Stimulated activated CD4-positive, alpha-beta T cell treated with anti-CD3 and anti-CD28 coated beads, Interleukin-12 subunit alpha, Interleukin-12 subunit beta, amount 100 ng/mL, for 24 hours (primary cell): Measurements from ENCODE around the gene MDGA2.
"Not testable (repeated sequence)": the region's sequence is repeated elsewhere in the genome, so short reads cannot be mapped to it uniquely, and the experiment has no call there.

Source experiments
- DNase-seq, 2 experiments: peaks; one replicate each; pipeline ENCODE4 v3.0.0-alpha.2; 2020; ENCODE audit warnings: low read depth in 2 of 2

MDGA2 gene

DNA sequence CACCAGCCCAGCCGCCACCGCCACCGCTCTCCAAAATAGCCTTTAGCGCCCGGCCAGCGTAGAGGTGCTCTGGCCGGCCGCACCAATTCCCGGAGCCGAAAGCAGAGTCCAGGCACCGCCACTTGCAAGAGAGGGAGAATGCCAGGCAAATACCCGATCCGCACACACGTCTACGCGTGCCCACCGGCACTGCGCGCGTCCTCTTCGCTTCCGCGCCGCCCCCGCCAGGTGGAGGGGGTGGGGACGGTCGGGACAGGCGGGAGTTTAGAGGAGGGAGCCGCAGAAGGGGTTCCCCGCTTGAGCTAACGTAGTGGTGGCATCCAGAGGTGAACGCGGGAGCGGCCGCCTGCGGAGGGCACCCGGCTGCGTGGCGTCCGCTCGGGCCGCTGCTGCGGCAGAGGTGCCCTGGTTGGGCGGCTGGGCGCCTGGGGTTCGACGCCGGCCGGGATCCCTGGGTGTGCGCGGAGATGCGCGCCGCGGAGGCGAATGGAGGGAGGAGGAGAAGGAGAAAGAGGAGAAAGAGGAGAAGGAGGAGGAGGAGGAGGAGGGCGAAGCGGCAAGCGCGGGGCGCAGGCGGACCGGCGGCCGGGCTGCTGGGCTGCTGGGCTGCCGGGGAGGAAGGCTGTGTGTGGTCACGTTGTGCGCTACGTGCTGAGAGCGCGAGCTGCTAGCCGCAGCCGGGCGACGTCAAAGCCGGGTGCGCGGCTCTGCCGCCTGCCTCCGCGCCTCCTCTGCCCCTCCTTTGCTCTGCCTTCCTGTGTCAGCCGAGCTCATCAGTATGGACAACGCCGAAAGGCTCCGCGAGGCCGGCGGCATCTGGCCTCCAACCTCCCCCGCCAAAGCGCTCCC, at the start of gene MDGA2:
Gene MDGA2, minus strand, starts transcription at position 140 of the 849 bp plus-strand sequence.
- DNase-seq = no peak

DNA sequence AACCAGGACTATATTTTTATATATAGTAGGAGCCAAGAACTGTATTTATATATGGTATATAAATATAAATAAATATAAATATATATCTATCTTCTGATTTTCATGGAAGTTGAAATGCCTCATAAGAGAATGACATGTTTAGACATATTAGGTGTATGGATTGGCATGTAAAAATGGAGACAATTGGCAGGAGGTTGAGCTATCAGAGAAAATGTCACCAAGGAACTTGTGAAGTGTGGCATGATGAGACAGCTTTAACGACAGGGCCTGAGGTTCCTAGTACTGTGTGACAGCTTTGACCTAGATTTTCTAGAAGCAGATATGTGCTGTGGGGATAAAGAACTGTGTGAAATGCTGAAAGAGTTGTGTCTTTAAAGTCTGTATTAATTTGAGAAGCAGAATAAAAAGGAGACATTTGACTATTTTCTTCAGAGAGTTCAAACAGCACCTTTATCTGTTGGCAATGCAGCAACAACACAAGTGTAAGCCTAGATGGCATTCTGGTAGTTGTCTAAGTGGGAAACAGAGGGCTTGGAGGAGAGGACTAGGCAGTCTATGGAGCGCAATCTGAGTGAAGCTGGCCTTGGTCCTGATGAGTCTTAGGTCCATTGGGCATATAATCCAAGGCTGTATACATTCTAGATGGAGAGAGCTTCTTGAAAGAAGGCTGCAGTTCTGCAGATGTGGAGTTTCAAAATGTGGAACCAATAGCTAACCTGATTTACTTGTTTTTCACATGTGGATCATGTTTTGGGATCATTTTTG, 47.7 kb upstream of the MDGA2 start:
- no peak for DNase-seq

DNA sequence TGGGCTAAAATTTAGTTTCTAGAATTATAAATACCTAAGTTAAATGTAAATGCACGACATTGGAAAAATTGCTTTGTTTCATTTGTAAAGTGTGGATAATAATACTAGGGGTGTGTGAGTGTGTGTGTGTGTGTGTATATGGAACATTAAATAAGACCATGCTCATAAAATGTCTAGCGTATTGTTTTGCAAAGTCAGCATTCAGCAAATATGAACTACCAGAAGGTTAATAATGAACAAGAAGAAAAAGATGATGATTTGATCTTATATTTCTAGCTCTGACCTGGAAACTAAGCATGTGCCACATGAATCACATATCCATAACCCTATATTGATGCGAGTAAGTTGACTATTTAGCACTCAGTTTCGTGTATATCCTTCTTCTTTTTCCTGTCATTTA, 44.9 kb upstream of the MDGA2 start:
- DNase-seq = no peak

DNA sequence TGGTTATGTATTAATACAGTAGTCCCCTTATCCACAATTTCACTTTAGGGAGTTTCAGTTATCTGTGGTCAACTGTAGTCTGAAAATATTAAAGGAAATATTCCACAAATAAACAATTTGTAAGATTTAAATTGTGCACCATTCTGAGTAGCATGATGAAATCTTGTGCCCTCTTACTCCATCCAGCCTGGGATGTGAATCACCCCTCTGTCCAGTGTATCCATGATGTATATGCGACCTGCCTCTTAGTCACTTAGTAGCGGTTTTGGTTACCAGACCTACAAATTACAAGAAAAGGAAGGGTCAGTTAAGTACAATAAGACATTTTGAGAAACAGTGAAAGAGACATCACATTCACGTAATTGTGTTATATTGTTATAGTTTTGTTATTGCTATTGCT, 39.9 kb upstream of the MDGA2 start:
- DNase-seq = no peak

DNA sequence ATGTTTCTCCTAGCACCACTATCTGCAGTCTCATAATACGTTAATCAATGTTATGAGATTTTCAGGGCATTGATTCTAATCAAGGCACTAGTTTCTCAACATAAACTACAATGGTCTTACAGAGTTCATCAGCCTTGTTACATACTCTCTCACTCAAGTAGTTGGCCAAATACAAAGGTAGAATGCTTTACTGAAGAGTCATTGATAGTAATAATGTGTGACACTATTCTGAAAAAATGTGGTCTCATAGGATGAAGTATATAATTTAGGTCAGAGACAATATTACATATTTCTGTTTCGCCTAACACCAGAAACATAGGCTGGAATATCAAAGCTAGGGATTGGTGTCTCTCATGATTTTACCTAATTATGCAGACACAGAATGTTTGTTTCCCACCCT, 35.2 kb upstream of the MDGA2 start:
- DNase-seq = no peak

DNA sequence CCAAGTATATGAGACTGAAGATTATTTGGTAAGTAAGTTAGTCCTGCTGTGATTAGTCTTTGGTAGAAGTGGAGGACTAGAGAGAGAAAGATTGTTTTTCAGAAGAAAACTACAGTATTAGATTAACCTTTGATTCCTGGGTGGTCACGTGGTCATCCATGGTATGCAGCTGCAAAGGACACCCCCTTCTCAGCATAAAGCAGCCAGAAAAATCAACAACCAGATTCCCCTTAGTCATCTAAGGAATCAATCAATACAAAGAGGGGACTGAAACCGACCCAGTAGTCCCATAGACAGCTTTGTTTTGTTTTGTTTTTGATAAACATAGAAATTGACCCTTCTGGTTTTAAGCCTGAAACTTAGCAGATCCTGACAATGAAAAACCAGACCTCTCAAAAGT, 30.3 kb upstream of the MDGA2 start:
- no peak for DNase-seq

DNA sequence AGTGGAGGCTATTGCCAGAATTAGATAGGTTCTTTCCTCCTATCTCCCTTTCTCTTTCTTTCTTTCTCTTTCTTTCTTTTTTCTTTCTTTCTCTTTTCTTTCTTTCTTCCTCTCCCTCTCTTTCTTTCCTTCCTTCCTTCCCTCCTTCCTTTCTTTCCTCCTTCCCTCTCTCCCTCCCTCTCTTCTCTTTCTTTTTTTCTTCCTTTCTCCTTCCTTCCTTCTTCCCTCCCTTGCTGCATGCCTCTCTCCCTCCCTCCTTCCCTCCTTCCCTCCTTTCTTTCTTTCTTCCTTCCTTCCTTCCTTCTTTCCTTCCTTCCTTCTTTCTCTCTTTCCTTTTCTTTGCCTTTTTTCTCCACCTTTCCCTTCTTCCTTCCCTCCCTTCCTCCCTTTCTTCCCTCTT, 16.4 kb upstream of the MDGA2 start:
- no peak for DNase-seq

DNA sequence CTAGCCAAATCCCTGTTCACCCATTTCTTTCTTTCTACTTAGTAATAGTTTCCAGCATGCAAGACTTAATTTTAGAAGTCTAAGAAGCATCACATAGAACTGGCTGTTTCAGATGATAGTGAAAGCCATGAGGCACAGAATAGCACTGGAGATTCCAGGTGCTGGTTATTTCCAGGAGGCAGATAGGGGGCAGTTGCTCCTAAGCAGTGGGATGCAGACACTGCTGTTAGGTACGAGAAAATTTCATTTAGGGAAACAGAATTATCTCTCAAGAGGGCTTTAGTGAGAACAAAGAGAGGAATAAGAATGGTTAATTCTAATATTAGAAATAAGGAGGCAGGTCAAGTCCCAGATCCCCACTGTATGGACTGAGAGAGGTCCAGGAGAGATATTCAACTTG, 3.6 kb upstream of the MDGA2 start:
- no peak for DNase-seq

DNA sequence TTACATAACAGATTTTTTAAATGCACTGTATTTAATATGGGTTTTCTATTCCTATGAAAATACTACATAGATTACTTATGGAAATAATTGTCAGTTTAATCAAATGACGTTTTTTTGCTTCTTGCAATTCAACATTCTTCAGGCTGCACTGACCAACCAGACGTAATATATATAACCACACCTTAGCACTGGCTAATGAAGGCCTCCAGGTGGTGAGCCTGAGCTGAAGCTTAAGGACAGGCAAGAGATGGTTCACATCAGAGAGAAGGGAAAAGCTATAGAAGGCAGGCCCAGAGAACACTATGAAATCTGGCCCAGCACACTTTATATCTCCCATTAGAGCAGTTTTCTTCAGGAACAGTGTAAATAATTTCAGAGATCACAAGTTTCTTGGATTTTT, 2.8 kb upstream of the MDGA2 start:
- DNase-seq = no peak

DNA sequence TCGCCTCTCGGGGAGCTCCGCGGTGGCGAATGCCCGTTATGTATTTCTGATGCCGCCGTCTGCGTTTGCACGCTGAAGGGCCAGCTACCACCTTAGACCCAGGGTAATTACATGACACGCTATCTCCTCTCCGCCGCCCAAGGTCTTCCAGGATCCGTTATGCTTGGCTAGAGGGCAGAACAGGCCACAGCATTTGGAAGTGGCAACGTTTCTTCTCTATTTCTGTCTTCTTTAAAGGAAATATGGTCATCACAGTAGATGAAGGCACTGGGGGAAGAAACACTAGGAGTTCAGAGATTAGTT, 861 bp upstream of the MDGA2 start:
- no peak for DNase-seq

DNA sequence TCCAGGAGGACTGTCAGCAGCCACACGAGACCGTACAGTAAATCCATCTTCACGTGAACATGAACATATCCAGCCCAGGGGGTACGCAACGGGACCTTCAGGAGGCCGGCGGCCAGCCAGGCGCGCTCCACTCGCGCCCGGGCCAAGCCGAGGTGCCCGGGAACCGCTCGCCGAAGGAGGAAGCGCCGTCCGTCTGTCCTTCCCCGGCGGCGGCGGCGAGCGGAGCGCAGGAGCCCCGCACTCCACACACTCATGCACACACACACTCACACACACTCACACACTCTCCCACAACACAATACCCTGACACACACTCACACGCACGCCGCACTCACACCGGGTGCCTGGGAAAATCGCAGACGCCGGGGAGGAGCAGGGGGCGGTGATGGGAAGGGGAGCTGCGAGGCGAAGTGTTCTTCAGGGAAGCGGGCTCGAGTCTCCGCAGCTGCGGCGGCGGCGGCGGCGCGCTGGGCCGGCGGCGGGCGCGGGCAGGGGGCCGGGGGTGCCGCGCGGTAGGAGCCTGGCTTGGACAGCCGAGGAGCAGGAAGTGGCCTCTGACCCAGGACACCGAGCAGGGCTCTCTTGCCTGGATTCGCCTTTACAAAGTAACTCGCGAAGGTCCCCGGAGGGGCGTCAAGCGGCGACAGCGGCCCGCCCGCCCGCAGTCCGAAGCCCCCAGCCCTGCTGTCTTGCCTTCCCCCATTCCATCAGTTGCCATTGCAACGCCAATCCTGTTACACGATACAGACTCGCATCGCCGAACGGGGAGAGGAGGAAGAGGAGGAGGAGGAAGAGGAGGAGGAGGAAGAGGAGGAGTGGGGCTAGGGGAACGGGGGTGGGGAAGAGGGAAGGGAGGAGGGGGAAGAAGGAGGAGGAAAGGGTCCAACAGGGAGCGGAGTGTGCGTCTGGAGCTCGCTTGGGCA, 601 bp downstream of the MDGA2 start:
- DNase-seq = no peak

DNA sequence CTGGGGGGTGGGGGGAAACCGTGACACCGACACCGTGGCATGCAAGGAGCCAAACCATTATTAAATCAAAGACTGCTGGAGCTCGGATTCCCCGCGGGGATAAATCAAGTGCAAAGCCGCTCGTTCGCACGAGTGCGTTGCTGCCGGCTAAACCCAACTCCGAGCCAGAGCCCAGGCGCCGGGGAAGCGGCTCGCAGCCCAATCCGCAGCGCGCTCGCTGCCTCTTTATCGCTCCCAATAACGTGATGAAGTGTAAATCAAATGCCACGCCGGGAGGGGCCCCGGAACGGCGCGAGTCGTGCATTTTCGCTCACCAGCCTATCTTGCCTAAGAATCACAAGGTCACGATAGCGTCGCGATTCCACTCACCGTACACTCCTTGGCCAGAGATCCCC, 1.3 kb downstream of the MDGA2 start:
- no peak for DNase-seq

DNA sequence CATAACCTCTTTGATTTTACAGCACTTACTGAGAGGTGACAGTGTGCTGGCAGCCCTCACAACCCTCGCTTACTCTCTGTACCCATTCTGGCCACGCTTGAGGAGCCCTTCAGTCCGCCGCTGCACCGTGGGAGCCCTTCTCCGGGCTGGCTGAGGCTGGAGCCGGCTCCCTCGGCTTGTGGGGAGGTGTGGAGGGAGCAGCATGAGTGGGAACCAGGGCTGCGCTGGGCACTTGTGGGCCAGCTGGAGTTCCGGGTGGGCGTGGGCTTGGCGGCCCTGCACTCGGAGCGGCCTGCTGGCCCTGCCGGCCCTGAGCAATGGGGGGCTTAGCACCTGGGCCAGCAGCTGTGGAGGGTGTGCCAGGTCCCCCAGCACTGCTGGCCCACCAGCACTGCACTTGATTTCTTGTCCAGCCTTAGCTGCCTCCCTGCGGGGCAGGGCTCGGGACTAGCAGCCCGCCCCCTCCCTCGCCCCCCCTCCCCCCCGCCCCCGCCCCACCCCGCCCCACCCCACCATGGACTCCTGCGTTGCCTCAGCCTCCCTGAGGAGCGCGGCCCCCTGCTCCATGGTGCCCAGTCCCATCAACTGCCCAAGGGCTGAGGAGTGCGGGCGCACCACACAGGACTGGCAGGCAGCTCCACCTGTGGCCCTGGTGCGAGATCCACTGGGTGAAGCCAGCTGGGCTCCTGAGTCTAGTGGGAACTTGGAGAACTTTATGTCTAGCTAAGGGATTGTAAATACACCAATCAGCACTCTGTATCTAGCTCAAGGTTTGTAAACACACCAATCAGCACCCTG, 9.9 kb downstream of the MDGA2 start:
- no peak for DNase-seq

DNA sequence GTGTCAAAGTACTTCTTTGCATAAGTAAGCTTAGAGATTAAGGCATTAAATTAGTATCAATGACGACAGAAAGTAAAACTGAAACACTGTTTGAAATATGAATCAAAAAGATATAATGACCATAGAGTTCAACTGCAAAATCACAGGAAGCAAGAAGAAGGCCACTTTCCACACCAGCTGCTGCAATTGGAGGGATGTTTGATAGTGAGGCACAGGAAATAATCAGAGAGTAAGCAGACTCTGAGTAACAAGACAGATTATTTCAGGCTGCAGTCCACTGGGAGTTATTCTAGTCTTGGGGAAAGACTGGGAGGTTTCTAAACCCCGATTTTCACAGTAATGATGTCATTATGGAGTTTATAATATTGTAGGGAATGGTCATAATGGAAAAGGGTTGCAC, 12.9 kb downstream of the MDGA2 start:
- DNase-seq = no peak

DNA sequence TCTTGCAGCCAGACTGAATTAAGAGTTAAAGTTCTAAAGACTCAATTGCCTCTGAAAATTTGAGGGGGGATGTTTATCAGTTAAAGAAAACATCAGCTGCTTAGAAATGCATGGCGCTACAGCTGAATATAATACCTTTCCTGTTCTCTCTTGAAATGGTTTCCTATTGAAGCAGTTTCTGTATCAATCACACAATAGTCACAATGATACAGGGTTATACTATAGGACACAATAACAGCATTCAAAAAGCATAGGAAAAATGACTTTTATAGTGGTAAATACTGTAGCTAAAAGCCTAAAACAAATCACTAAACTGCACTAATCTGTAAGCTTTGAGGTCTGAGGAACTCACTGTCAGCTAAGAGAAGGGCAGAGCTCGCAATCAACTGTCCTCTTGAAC, 15.2 kb downstream of the MDGA2 start:
- no peak for DNase-seq

DNA sequence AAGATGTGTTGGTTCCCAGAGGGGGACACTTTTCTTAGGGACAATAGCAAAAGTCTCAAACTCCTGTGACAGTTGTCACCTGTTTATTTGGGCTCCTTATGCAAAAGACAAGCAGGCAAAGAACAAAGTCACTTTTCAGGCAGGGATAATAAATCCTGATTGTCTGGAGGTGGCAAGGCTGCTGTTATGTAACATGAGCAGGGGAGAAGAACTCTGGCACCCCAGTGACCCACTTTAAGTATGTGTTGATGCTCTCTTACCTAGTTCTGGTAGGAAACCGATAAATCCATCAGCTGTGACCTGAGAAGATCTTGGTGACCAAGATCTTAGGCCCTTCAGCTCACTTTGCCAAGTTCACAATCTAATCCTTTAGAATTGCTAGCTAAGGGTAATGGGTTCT, 17.4 kb downstream of the MDGA2 start:
- DNase-seq = no peak

DNA sequence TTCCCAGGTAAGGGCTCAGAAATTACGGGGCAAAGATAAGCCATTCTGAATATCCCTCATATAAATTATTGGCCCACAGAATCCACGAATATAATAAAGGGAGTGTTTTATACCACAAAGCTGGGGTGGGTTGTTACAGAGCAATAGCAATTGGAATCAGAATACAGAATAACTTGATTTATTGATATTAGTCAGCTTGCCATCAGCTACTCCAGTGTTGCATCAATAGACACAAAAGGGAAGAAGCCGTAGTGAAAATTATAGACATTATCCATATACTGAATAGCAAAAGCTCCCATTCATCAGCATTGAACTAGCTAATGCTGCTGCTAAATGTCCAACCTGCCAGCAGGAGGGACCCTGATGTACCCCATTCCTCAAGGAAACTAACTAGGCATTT, 18.3 kb downstream of the MDGA2 start:
- no peak for DNase-seq

DNA sequence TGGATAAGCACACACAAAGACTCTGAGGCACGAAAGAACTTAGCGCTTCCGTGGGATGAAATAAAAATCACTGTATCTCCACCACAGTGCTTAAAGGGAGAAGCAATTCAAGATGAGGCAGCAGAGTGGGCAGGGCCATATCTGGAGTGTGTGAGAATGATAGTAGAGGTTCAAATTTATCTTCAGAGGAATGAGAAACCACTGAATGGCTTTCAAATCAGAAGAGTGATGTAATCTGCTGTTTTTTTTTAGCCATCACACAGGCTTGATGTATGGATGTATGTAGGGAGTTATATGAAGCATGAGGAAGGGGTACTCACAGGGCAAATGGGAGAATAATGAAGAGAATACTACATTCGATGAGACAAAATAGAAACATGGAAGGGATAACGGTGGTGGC, 24.1 kb downstream of the MDGA2 start:
- DNase-seq = no peak

DNA sequence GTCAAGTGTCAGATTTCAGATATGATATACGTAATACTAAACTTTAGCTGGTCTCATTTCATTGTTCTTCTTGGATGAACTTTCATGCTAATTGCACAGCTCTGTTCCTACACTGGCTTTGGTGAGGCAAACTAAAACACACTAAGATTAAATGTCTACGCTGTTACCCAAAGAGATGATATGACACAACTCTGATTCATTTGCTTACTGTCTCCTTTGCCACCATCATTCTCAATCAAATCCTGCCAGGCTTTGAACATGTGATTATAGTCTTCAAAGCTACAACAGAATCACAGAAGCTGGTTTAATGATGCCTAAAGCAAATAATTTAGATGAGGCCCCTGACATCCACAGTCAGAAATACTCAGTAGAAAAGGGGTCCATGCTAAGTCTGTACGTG, 37.7 kb downstream of the MDGA2 start:
- DNase-seq = no peak

DNA sequence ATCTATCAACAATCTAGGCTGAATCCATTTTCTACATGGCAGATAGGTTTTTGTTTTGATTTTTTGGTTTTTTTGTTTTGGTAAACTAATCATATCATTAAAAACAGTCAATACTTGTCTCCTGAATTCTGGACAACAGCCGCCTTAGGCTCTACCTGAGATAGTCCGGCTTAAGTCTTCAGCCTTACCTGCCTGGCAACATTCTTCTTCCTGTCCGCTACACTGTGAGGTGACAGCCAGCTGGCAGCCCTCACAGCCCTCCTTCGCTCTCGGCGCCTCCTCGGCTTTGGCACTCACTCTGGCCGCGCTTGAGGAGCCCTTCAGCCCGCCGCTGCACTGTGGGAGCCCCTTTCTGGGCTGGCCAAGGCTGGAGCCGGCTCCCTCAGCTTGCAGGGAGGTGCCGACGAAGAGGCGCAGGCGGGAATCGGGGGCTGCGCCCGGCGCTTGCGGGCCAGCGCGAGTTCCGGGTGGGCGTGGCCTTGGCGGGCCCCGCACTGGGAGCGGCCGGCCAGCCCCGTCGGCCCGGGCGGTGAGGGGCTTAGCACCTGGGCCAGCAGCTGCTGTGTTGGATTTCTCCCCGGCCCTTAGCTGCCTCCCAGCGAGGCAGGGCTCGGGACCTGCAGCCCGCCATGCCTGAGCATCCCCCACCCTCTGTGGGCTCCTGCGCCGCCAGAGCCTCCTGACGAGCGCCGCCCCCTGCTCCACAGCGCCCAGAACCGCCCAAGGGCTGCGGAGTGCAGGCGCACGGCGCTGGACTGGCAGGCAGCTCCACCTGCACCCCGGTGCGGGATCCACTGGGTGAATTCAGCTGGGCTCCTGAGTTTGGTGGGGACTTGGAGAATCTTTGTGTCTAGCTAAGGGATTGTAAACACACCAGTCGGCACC, 49.0 kb downstream of the MDGA2 start:
- no peak for DNase-seq

DNA sequence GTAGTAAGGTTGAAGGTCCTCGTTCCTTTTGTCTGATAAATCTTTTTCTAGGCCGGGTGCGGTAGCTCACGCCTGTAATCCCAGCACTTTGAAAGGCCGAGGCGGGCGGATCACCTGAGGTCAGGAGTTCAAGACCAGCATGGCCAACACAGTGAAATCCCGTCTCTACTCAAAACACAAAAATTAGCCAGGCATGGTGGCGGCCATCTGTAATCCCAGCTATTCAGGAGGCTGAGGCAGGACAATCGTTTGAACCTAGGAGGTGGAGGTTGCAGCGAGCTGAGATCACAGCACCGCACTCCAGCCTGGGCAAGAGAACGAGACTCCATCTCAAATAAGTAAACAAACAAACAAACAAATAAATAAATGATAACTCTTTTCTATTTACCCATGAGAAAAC, 51.3 kb downstream of the MDGA2 start:
- DNase-seq = not testable (repeated sequence)
